Activated T-cell treated with anti-CD3 and anti-CD28 coated beads, Interleukin-2, amount 50 U/mL, for 24 hours (primary cell): ENCODE data around the gene PLSCR4.
"Not testable (repeated sequence)": the region's sequence is repeated elsewhere in the genome, so short reads cannot be mapped to it uniquely, and the experiment has no call there.

ENCODE experiments used
- DNase-seq: peaks from one replicate; pipeline ENCODE4 v3.0.0-alpha.2; 2020
- H3K27ac Mint-ChIP-seq: 2 replicates; pipeline ENCODE4 v1.8.0; 2020; ENCODE audit warnings: mild to moderate bottlenecking, mixed read lengths
- H3K27me3 Mint-ChIP-seq: 2 replicates; pipeline ENCODE4 v1.8.0; 2020; ENCODE audit warnings: mixed read lengths
- H3K36me3 Mint-ChIP-seq: 2 replicates; pipeline ENCODE4 v1.8.0; 2020; ENCODE audit warnings: low read depth, mixed read lengths
- H3K4me1 Mint-ChIP-seq: 2 replicates; pipeline ENCODE4 v1.8.0; 2020; ENCODE audit warnings: low read depth, mixed read lengths
- H3K4me3 Mint-ChIP-seq: 2 replicates; pipeline ENCODE4 v1.8.0; 2020; ENCODE audit warnings: mild to moderate bottlenecking, moderate library complexity, mixed read lengths
- H3K9me3 Mint-ChIP-seq: 2 replicates; pipeline ENCODE4 v1.8.0; 2020; ENCODE audit warnings: mixed read lengths

The PLSCR4 gene

GRCh38 chr3:146250449-146251382, at the start of gene PLSCR4:
Gene PLSCR4 (minus strand): TSS chr3:146251105. CDS start chr3:146222071, 29,034 bp downstream.
- Mint-ChIP-seq H3K27ac (no peak within 1 kb of the TSS), H3K4me3 (peak within 1 kb of the TSS; percentile 65), H3K27me3 (peaks cover 52% of the 10 kb centered on the region), H3K36me3 (no peaks in the 10 kb centered on the region), H3K9me3 (peaks cover 3% of the 10 kb centered on the region), H3K4me1 (peaks cover 4% of the 10 kb centered on the region)
- no peak for DNase-seq

GRCh38 chr3:146293401-146293800, 42.5 kb upstream of the PLSCR4 start:
- H3K4me1 Mint-ChIP-seq: not testable (repeated sequence)

GRCh38 chr3:146283781-146284445, 33.0 kb upstream of the PLSCR4 start:
- Mint-ChIP-seq H3K9me3 (no peaks in the 10 kb centered on the region), H3K4me1 (no peaks in the 10 kb centered on the region), H3K4me3 (no peak overlapping the region), H3K27me3 (no peaks in the 10 kb centered on the region), H3K27ac (no peak overlapping the region), H3K36me3 (no peaks in the 10 kb centered on the region)
- no peak for DNase-seq

More at GRCh38 chr3:146293401-146293800, 42.5 kb upstream of the PLSCR4 start:
- H3K27ac Mint-ChIP-seq, H3K27me3 Mint-ChIP-seq, H3K9me3 Mint-ChIP-seq, H3K36me3 Mint-ChIP-seq, DNase-seq, H3K4me3 Mint-ChIP-seq: not testable (repeated sequence)

GRCh38 chr3:146280864-146281263, 30.0 kb upstream of the PLSCR4 start:
- Mint-ChIP-seq H3K4me3 (no peak overlapping the region), H3K4me1 (no peaks in the 10 kb centered on the region), H3K36me3 (no peaks in the 10 kb centered on the region), H3K9me3 (no peaks in the 10 kb centered on the region), H3K27me3 (no peaks in the 10 kb centered on the region), H3K27ac (no peak overlapping the region)
- no peak for DNase-seq

- Mint-ChIP-seq H3K4me3 (no peak overlapping the region), H3K9me3 (no peaks in the 10 kb centered on the region), H3K36me3 (no peaks in the 10 kb centered on the region), H3K4me1 (no peaks in the 10 kb centered on the region), H3K27ac (no peak overlapping the region), H3K27me3 (no peaks in the 10 kb centered on the region)
- DNase-seq: no peak
These were observed 29.0 kb upstream of the PLSCR4 start for GRCh38 chr3:146279951-146280350.

GRCh38 chr3:146279013-146279412, 28.1 kb upstream of the PLSCR4 start:
- Mint-ChIP-seq H3K27me3 (no peaks in the 10 kb centered on the region), H3K9me3 (no peaks in the 10 kb centered on the region), H3K27ac (no peak overlapping the region), H3K36me3 (no peaks in the 10 kb centered on the region), H3K4me1 (no peaks in the 10 kb centered on the region), H3K4me3 (no peak overlapping the region)
- no peak for DNase-seq

- Mint-ChIP-seq H3K27me3 (no peaks in the 10 kb centered on the region), H3K36me3 (no peaks in the 10 kb centered on the region), H3K4me1 (no peaks in the 10 kb centered on the region), H3K9me3 (no peaks in the 10 kb centered on the region), H3K27ac (no peak overlapping the region), H3K4me3 (no peak overlapping the region)
- DNase-seq: no peak
These were observed 27.2 kb upstream of the PLSCR4 start for GRCh38 chr3:146277953-146278631.

GRCh38 chr3:146275476-146275875, 24.6 kb upstream of the PLSCR4 start:
- Mint-ChIP-seq H3K9me3 (no peaks in the 10 kb centered on the region), H3K27ac (no peak overlapping the region), H3K4me3 (no peak overlapping the region), H3K27me3 (peaks cover 2% of the 10 kb centered on the region), H3K36me3 (no peaks in the 10 kb centered on the region), H3K4me1 (no peaks in the 10 kb centered on the region)
- DNase-seq: no peak

- DNase-seq: no peak
- H3K27me3 Mint-ChIP-seq: peaks cover 2% of the 10 kb centered on the region
- H3K4me3 Mint-ChIP-seq: no peak overlapping the region
- no peaks in the 10 kb centered on the region for H3K36me3 Mint-ChIP-seq
- no peak overlapping the region for H3K27ac Mint-ChIP-seq
- H3K4me1 Mint-ChIP-seq: no peaks in the 10 kb centered on the region
- no peaks in the 10 kb centered on the region for H3K9me3 Mint-ChIP-seq
These were observed 23.9 kb upstream of the PLSCR4 start for GRCh38 chr3:146274833-146275232.

- Mint-ChIP-seq H3K27ac (no peak overlapping the region), H3K4me3 (no peak overlapping the region), H3K9me3 (no peaks in the 10 kb centered on the region), H3K27me3 (peaks cover 2% of the 10 kb centered on the region), H3K36me3 (no peaks in the 10 kb centered on the region), H3K4me1 (no peaks in the 10 kb centered on the region)
- no peak for DNase-seq
These were observed 23.0 kb upstream of the PLSCR4 start for GRCh38 chr3:146273721-146274407.

- no peaks in the 10 kb centered on the region for H3K9me3 Mint-ChIP-seq
- H3K4me3 Mint-ChIP-seq: no peak overlapping the region
- H3K27me3 Mint-ChIP-seq: peaks cover 2% of the 10 kb centered on the region
- no peak overlapping the region for H3K27ac Mint-ChIP-seq
- H3K36me3 Mint-ChIP-seq: no peaks in the 10 kb centered on the region
- no peaks in the 10 kb centered on the region for H3K4me1 Mint-ChIP-seq
- DNase-seq: no peak
These were observed 20.3 kb upstream of the PLSCR4 start for GRCh38 chr3:146271180-146271579.

GRCh38 chr3:146269271-146269670, 18.4 kb upstream of the PLSCR4 start:
- no peak overlapping the region for H3K27ac Mint-ChIP-seq
- no peak for DNase-seq
- H3K27me3 Mint-ChIP-seq: peaks cover 2% of the 10 kb centered on the region
- H3K4me1 Mint-ChIP-seq: no peaks in the 10 kb centered on the region
- no peak overlapping the region for H3K4me3 Mint-ChIP-seq
- no peaks in the 10 kb centered on the region for H3K36me3 Mint-ChIP-seq
- H3K9me3 Mint-ChIP-seq: no peaks in the 10 kb centered on the region

- Mint-ChIP-seq H3K9me3 (no peaks in the 10 kb centered on the region), H3K4me3 (no peak overlapping the region), H3K4me1 (no peaks in the 10 kb centered on the region), H3K27me3 (peaks cover 2% of the 10 kb centered on the region), H3K27ac (no peak overlapping the region), H3K36me3 (no peaks in the 10 kb centered on the region)
- no peak for DNase-seq
These were observed 17.8 kb upstream of the PLSCR4 start for GRCh38 chr3:146268535-146269219.

GRCh38 chr3:146265720-146266119, 14.8 kb upstream of the PLSCR4 start:
- Mint-ChIP-seq H3K36me3 (no peaks in the 10 kb centered on the region), H3K9me3 (no peaks in the 10 kb centered on the region), H3K4me1 (no peaks in the 10 kb centered on the region), H3K4me3 (no peak overlapping the region), H3K27ac (no peak overlapping the region), H3K27me3 (peaks cover 4% of the 10 kb centered on the region)
- no peak for DNase-seq
